Progenitor cell of endocrine pancreas (in vitro differentiated cells): ENCODE results near the gene ABCD4. TPM values are rescaled to one million over a fixed set of nuclear protein-coding genes. Genes with fewer than 3 reads are reported as not detected.

Experiments
- DNase-seq: peaks from one replicate; pipeline ENCODE4 v3.0.0; 2021; ENCODE audit warnings: low spot score; ENCODE audit not compliant: unreplicated experiment
- H3K27ac Mint-ChIP-seq: 2 replicates; pipeline ENCODE4 v1.8.0; 2021; ENCODE audit warnings: mild to moderate bottlenecking, moderate library complexity, mixed read lengths
- H3K27me3 Mint-ChIP-seq: 2 replicates; pipeline ENCODE4 v1.8.0; 2021; ENCODE audit warnings: mixed read lengths
- H3K36me3 Mint-ChIP-seq: 2 replicates; pipeline ENCODE4 v1.8.0; 2022; ENCODE audit warnings: mixed read lengths; ENCODE audit not compliant: insufficient read depth
- H3K4me1 Mint-ChIP-seq: 2 replicates; pipeline ENCODE4 v1.8.0; 2021; ENCODE audit warnings: low read depth, mixed read lengths
- H3K4me3 Mint-ChIP-seq: 2 replicates; pipeline ENCODE4 v1.8.0; 2021; ENCODE audit warnings: low read depth, mild to moderate bottlenecking, moderate library complexity, mixed read lengths
- H3K9me3 Mint-ChIP-seq: 2 replicates; pipeline ENCODE4 v1.8.0; 2021; ENCODE audit warnings: low read depth, mixed read lengths
- CTCF ChIP-seq: fragments of 200-600 bp; sonication (generic); IDR thresholded peaks from one replicate; pipeline ENCODE4 v1.5.0; 2021; ENCODE audit warnings: antibody characterized with exemption, mild to moderate bottlenecking; ENCODE audit not compliant: unreplicated experiment
- total RNA-seq: library from RNA; stranded (reverse); gene quantifications from 2 replicates; pipeline ENCODE4 v1.2.1, GENCODE V29; 2021

The ABCD4 gene
- total RNA-seq, 1 donor from 2014 or later = 158 TPM

DNA sequence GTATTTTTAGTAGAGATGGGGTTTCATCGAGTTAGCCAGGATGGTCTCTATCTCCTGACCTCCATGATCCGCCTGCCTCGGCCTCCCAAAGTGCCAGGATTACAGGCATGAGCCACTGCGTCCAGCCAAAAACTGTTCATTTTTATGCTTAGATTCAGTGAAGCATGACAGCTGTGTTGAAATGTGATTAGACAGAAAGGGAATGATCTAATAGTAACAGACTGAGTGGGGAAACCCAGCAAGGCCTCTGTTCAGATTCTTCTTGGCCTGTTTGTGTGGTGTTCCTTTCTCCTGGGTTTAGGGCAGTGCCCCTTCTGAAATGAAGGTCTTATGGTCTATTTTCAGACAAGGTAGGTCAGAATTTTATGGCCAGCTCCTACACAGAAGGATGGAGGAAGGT is 11.8 kb upstream of the ABCD4 start:
- H3K4me1 Mint-ChIP-seq = no peaks in the 10 kb centered on the region
- no peak overlapping the region for H3K27ac Mint-ChIP-seq
- no peak overlapping the region for H3K4me3 Mint-ChIP-seq
- no peaks in the 10 kb centered on the region for H3K9me3 Mint-ChIP-seq
- TF ChIP-seq CTCF = no peak
- no peaks in the 10 kb centered on the region for H3K36me3 Mint-ChIP-seq
- H3K27me3 Mint-ChIP-seq = no peaks in the 10 kb centered on the region
- DNase-seq = no peak

DNA sequence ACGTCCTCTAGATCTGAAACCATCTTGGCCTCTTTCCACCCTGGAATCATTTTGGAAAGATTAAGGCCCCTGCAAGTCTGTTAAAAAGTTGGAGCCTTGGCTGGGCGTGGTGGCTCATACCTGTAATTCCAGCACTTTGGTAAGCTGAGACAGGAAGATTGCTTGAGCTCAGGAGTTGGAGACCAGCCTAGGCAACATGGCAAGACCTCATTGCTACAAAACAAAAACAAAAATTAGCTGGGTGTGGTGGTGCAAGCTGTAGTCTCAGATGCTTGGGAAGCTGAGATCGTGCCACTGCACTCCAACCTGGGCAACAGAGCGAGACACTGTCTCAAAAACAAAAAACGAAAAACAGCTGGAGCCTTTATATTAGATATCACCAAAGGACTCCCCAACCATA is 10.9 kb upstream of the ABCD4 start:
- no peaks in the 10 kb centered on the region for H3K4me1 Mint-ChIP-seq
- no peaks in the 10 kb centered on the region for H3K9me3 Mint-ChIP-seq
- no peak overlapping the region for H3K4me3 Mint-ChIP-seq
- DNase-seq = no peak
- no peaks in the 10 kb centered on the region for H3K27me3 Mint-ChIP-seq
- no peaks in the 10 kb centered on the region for H3K36me3 Mint-ChIP-seq
- H3K27ac Mint-ChIP-seq = no peak overlapping the region
- no peak for TF ChIP-seq CTCF

DNA sequence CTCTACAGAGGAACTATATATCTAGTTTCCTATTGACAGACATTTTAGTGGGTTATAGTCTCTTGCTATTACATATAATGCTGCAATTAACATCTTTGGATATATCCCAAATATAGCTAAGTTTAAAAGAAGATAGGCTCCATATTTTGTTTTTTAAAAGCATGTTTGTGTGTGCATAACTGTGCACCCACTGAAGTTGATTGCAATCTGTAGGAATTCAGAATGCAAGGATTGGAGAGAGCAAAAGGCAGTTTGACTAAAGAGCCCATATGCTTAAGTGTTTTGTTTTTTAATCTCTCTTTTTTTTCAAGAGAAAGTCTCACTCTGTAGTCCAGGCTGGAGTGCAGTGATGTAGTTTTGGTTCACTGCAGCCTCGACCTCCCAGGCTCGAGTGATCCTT is 9.4 kb upstream of the ABCD4 start:
- Mint-ChIP-seq H3K4me3 (no peak overlapping the region), H3K9me3 (no peaks in the 10 kb centered on the region), H3K27ac (no peak overlapping the region), H3K4me1 (no peaks in the 10 kb centered on the region), H3K36me3 (no peaks in the 10 kb centered on the region), H3K27me3 (no peaks in the 10 kb centered on the region)
- no peak for TF ChIP-seq CTCF
- no peak for DNase-seq

DNA sequence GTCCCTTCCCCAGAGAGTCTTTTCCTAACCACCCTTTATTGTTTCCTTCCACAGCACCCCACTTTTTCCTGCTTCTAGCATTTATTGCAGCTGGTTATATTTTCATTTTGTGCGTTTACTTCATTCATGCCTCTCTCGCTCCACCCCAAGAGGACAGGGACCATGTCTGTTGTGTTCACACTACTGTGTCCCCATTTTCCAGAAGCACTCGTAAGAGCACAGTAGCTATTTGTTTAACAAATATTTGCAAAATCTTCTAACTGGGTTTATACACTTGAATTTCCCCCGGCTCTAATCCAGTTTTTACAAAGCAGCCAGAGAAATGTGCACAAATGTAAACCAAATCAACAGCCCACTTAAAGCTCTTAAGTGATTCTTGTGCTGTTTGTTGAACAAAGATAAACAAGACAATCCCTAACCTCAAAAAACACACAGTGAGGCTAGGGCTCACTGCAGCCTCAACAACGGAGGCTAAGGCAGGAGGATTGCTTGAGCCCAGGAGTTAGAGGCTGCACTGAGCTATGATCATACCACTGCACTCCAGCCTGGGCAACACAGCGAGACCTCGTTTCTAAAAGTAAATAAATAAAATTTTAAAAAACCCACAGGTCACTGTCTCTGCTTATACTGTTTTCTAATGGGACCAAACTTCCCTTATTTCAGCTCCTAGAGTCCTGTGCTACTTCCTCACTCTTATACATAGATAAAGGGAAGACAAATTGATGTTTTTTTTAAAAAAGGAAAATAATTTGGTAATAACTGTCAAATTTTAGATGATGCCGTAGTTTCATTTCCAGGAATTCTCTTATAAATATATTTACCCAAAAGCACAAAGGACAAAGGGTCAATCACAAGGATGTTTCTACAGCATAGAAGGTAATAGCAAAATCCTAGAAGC is 6.6 kb upstream of the ABCD4 start:
- DNase-seq = no peak
- Mint-ChIP-seq H3K27me3 (no peaks in the 10 kb centered on the region), H3K27ac (no peak overlapping the region), H3K4me3 (no peak overlapping the region), H3K36me3 (no peaks in the 10 kb centered on the region), H3K9me3 (no peaks in the 10 kb centered on the region), H3K4me1 (no peaks in the 10 kb centered on the region)
- no peak for TF ChIP-seq CTCF

DNA sequence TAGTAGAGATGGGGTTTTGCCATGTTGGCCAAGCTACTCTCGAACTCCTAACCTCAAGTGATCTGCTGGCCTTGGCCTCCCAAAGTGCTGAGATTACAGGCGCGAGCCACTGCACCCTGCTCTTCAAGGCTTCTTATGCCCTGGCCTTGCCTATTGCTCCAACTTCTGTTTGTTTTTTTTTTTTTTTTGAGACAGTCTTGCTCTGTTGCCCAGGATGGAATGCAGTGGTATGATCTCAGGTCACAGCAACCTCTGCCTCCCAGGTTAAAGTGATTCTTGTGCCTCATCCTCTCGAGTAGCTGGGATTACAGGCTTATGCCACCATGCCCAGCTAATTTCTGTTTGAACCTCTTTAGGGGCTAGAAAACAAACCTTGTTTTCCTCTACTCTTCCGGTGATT is 6.0 kb upstream of the ABCD4 start:
- no peaks in the 10 kb centered on the region for H3K36me3 Mint-ChIP-seq
- DNase-seq = no peak
- H3K27me3 Mint-ChIP-seq = no peaks in the 10 kb centered on the region
- H3K27ac Mint-ChIP-seq = no peak overlapping the region
- no peak for TF ChIP-seq CTCF
- no peaks in the 10 kb centered on the region for H3K4me1 Mint-ChIP-seq
- H3K9me3 Mint-ChIP-seq = no peaks in the 10 kb centered on the region
- H3K4me3 Mint-ChIP-seq = no peak overlapping the region
